ENCODE results near the gene SLC12A7.
"Not testable (repeated sequence)": the region's sequence is repeated elsewhere in the genome, so short reads cannot be mapped to it uniquely, and the experiment has no call there.

SLC12A7 gene

GRCh38 chr5:1095990-1096363 lies 15.9 kb downstream of the SLC12A7 start:
- no peak for DNase-seq (ENCODE audit: low spot score)

GRCh38 chr5:1095302-1095989 lies 16.4 kb downstream of the SLC12A7 start:
- DNase-seq (ENCODE audit: low spot score) = no peak

GRCh38 chr5:1094670-1095190 lies 17.1 kb downstream of the SLC12A7 start:
- no peak for DNase-seq (ENCODE audit: low spot score)

- no peak for DNase-seq (ENCODE audit: low spot score)
These were observed 18.5 kb downstream of the SLC12A7 start for GRCh38 chr5:1093361-1093760.

- no peak for DNase-seq (ENCODE audit: low spot score)
These were observed 19.7 kb downstream of the SLC12A7 start for GRCh38 chr5:1092122-1092521.

GRCh38 chr5:1091632-1092031 lies 20.2 kb downstream of the SLC12A7 start:
- DNase-seq (ENCODE audit: low spot score) = no peak

GRCh38 chr5:1090538-1090937 lies 21.3 kb downstream of the SLC12A7 start:
- DNase-seq (ENCODE audit: low spot score) = no peak

GRCh38 chr5:1089621-1090040 lies 22.2 kb downstream of the SLC12A7 start:
- no peak for DNase-seq (ENCODE audit: low spot score)

GRCh38 chr5:1089146-1089545 lies 22.7 kb downstream of the SLC12A7 start:
- DNase-seq (ENCODE audit: low spot score) = no peak

GRCh38 chr5:1088726-1089125 lies 23.1 kb downstream of the SLC12A7 start:
- DNase-seq (ENCODE audit: low spot score) = no peak

GRCh38 chr5:1088031-1088430 lies 23.8 kb downstream of the SLC12A7 start:
- DNase-seq (ENCODE audit: low spot score) = no peak

- no peak for DNase-seq (ENCODE audit: low spot score)
These were observed 24.4 kb downstream of the SLC12A7 start for GRCh38 chr5:1087428-1087827.

- no peak for DNase-seq (ENCODE audit: low spot score)
These were observed 25.0 kb downstream of the SLC12A7 start for GRCh38 chr5:1086871-1087270.

GRCh38 chr5:1086137-1086536 lies 25.7 kb downstream of the SLC12A7 start:
- no peak for DNase-seq (ENCODE audit: low spot score)

- DNase-seq (ENCODE audit: low spot score) = no peak
These were observed 26.5 kb downstream of the SLC12A7 start for GRCh38 chr5:1085391-1085790.

GRCh38 chr5:1083823-1084605 lies 27.8 kb downstream of the SLC12A7 start:
- no peak for DNase-seq (ENCODE audit: low spot score)

GRCh38 chr5:1083026-1083425 lies 28.8 kb downstream of the SLC12A7 start:
- DNase-seq (ENCODE audit: low spot score) = not testable (repeated sequence)

- DNase-seq (ENCODE audit: low spot score) = no peak
These were observed 30.3 kb downstream of the SLC12A7 start for GRCh38 chr5:1081519-1081918.

- no peak for DNase-seq (ENCODE audit: low spot score)
These were observed 31.4 kb downstream of the SLC12A7 start for GRCh38 chr5:1080432-1080831.

- DNase-seq (ENCODE audit: low spot score) = no peak
These were observed 31.9 kb downstream of the SLC12A7 start for GRCh38 chr5:1079961-1080360.

- DNase-seq (ENCODE audit: low spot score) = no peak
These were observed 32.4 kb downstream of the SLC12A7 start for GRCh38 chr5:1079486-1079885.

- DNase-seq (ENCODE audit: low spot score) = no peak
These were observed 33.0 kb downstream of the SLC12A7 start for GRCh38 chr5:1078851-1079250.

- DNase-seq (ENCODE audit: low spot score) = no peak
These were observed 33.7 kb downstream of the SLC12A7 start for GRCh38 chr5:1078206-1078605.
